Epidermal melanocyte (primary cell): ENCODE measurements around the gene KRT25.

Experiments
- DNase-seq: peaks from one replicate; pipeline ENCODE4 v3.0.0; 2011; ENCODE audit warnings: low spot score; ENCODE audit not compliant: insufficient read length

The KRT25 gene

DNA sequence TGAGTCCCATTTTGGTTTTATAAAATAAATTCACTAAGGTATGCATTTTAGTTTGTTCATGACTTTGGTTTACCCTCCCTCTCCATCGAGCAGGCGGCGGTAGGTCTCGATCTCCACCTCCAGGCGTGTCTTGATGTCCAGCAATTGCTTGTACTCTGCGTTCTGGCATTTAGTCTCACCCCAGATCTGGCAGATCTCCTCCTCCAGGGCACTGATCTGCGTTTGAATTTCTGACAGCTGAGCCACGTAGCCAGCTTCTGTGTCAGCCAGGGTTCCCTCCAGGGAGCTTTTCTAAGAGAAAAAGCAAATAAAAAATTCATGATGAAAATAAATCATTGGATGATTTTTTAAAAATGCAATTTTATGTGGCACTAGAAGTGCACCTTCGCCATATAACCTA lies 55.8 kb downstream of the KRT25 start:
- DNase-seq: no peak
